ENCODE measurements around the gene GP5. TPM values are rescaled to one million over a fixed set of nuclear protein-coding genes. Genes with fewer than 3 reads are reported as not detected.

Gene GP5
- total RNA-seq, 1 donor from 2014 or later, result not detected

- TF ChIP-seq CTCF (conservative IDR thresholded peaks at IDR 0.05; ENCODE audit: low read depth, low read length), result no peak
- no peak for DNase-seq (ENCODE audit: low read depth)
- H3K4me3 ChIP-seq (ENCODE audit: low read depth, low read length), result no peak overlapping the region
Measured at GRCh38 chr3:194392576-194392975, 6.5 kb downstream of the GP5 start.

DNA sequence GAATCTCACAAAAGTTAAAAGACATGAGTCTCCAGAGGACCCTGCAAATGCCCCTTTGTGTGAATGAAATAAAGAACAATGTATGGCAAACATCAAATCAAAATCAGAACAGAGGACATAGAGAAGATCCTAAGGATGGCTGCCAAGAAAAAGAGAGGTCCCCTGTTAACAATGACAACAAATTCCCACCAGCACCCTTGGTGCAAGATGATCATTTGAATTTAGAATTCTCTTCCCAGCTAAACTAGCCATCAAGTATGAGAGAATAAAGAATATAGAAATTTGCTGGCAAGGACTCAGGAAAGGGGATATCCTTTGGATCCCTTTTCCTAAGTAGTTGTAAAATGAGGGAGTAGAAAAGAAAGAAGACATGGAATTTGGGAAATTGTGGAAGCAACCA, 8.2 kb downstream of the GP5 start:
- no peak for DNase-seq (ENCODE audit: low read depth)
- no peak overlapping the region for H3K4me3 ChIP-seq (ENCODE audit: low read depth, low read length)
- TF ChIP-seq CTCF (conservative IDR thresholded peaks at IDR 0.05; ENCODE audit: low read depth, low read length), result no peak

DNA sequence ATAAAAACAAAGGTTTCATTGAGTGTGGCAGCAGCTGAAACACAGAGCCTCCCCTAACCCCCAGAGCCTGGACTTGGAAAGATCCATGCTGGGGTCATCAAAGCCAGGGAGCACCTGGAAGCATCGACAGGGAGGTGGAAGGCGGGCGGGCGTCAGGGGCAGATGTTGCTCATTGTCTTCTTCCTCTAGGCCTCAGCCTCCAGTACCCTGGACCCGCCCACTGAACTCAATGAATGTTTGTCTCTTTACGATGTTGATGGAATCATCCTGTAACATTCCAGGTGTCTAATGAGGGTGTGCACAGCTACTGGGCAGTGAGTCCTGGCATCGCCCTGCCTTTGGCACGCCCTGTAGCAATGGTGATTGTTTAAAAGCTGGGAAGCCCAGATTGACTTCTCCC, 9.8 kb downstream of the GP5 start:
- no peak overlapping the region for H3K4me3 ChIP-seq (ENCODE audit: low read depth, low read length)
- no peak for TF ChIP-seq CTCF (conservative IDR thresholded peaks at IDR 0.05; ENCODE audit: low read depth, low read length)

GRCh38 chr3:194387926-194388418, 11.1 kb downstream of the GP5 start:
- no peak for DNase-seq (ENCODE audit: low read depth)
- TF ChIP-seq CTCF (conservative IDR thresholded peaks at IDR 0.05; ENCODE audit: low read depth, low read length), result no peak
- no peak overlapping the region for H3K4me3 ChIP-seq (ENCODE audit: low read depth, low read length)

More for the DNA sequence above, 9.8 kb downstream of the GP5 start:
- no peak for DNase-seq (ENCODE audit: low read depth)

DNA sequence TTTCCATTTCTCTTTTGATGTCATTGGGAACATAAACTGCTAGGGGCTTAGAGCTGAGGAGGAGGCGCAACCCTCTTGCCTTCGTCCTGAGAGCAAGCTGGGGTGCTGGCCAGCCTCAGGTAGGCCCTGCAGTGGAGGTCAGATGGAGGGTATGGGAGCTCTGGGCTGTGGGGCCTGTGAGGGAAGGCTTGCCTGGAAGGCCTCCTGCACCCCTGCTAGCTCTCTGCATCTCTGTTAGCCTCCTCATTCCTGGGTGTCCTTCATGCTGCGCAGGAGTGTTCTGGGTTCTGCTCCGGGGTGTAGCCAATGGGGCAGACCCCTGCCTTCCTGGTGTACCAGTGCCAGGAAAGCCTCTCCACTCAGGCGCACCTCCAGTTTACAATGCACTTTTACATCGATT, 11.8 kb downstream of the GP5 start:
- TF ChIP-seq CTCF (conservative IDR thresholded peaks at IDR 0.05; ENCODE audit: low read depth, low read length), result no peak
- no peak for DNase-seq (ENCODE audit: low read depth)
- no peak overlapping the region for H3K4me3 ChIP-seq (ENCODE audit: low read depth, low read length)

DNA sequence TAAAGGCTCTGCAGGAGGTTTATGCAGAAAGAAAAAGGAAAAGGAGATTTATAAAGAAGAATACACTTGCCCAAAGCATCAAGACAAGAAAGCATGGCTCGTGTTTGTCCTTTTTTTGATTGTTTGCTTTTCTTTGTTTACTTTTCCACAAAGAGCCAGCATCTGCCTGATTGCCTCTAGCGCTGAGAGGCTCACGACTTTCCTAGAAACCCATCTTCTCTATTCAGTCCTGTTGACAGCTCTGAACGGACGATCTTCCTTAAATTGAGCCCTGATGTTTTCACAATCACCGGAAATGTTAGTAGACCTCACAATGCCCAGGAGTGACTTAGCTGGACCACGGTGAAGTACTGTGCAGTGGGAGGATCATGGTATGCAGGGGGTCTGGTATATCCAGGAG, 12.4 kb downstream of the GP5 start:
- DNase-seq (ENCODE audit: low read depth), result no peak
- no peak for TF ChIP-seq CTCF (conservative IDR thresholded peaks at IDR 0.05; ENCODE audit: low read depth, low read length)
- no peak overlapping the region for H3K4me3 ChIP-seq (ENCODE audit: low read depth, low read length)

DNA sequence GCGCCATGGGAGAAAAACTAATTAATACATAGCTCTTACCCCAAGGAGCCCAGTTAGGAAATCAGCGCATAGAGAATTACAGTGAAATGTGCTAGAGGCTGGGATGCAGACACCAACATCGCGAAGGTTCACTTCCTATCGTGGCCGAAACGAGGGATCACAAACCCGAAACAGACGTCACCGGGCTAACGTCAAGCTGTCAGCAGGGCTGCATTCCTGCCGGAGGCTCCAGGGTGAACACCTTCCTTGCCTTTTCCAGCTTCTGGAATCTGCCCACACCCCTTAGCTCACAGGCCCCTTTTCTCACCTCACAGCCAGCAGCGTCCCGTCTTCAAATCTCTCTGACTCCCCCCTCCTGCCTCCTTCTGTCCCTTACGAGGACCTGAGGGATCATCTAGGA, 13.0 kb downstream of the GP5 start:
- no peak overlapping the region for H3K4me3 ChIP-seq (ENCODE audit: low read depth, low read length)
- TF ChIP-seq CTCF (conservative IDR thresholded peaks at IDR 0.05; ENCODE audit: low read depth, low read length), result no peak
- DNase-seq (ENCODE audit: low read depth), result no peak

Data from epithelial cell of proximal tubule (primary cell).